WTC11 (cell line): ENCODE measurements around the gene COBL. TPM values are rescaled to one million over a fixed set of nuclear protein-coding genes. Genes with fewer than 3 reads are reported as not detected.

Source experiments
- ATAC-seq: fragments of 200-7000 bp; cut with Tn5 transposase; 2 replicates; pipeline ENCODE4 v1.10.0; 2021; ENCODE audit warnings: mild to moderate bottlenecking, moderate library complexity
- CTCF ChIA-PET: fragments of 300-600 bp; sonication (Branson Sonifier 250); formaldehyde crosslinking; loops from one replicate; lab custom pipeline; 2021; ENCODE audit warnings: antibody characterized with exemption; lab: Charles Lee
- POLR2A ChIA-PET: fragments of 350-600 bp; sonication (Branson Sonifier 250); formaldehyde crosslinking; loops from one replicate; lab custom pipeline; 2021; ENCODE audit warnings: antibody characterized with exemption; lab: Charles Lee
- DNase-seq: peaks from one replicate; pipeline ENCODE4 v3.0.0; 2021; ENCODE audit warnings: low spot score
- H3K27ac Mint-ChIP-seq: 2 replicates; pipeline ENCODE4 v1.8.0; 2021; ENCODE audit warnings: mixed read lengths
- H3K27me3 Mint-ChIP-seq: 2 replicates; pipeline ENCODE4 v1.8.0; 2021; ENCODE audit warnings: low read depth, mild to moderate bottlenecking, moderate library complexity, mixed read lengths
- H3K36me3 Mint-ChIP-seq: 2 replicates; pipeline ENCODE4 v1.8.0; 2021; ENCODE audit warnings: mixed read lengths
- H3K4me1 Mint-ChIP-seq: 2 replicates; pipeline ENCODE4 v1.8.0; 2022; ENCODE audit warnings: mixed read lengths
- H3K4me3 Mint-ChIP-seq: 2 replicates; pipeline ENCODE4 v1.8.0; 2021; ENCODE audit warnings: mild to moderate bottlenecking, moderate library complexity, mixed read lengths
- H3K9me3 Mint-ChIP-seq: 2 replicates; pipeline ENCODE4 v1.8.0; 2021; ENCODE audit warnings: mixed read lengths
- AFF4 ChIP-seq: sonication (generic); formaldehyde crosslinking; IDR thresholded peaks from 2 replicates; pipeline ENCODE4 v1.8.1; 2023; ENCODE audit warnings: mild to moderate bottlenecking, missing genetic modification reagents, borderline replicate concordance
- ATF2 ChIP-seq: sonication (generic); formaldehyde crosslinking; IDR thresholded peaks from 2 replicates; pipeline ENCODE4 v1.8.1; 2022; ENCODE audit warnings: low read depth, missing genetic modification reagents, borderline replicate concordance
- CTCF ChIP-seq: fragments of 200-600 bp; IDR thresholded peaks from 2 replicates; pipeline ENCODE4 v1.8.0; 2022; ENCODE audit warnings: antibody characterized with exemption
- E2F5 ChIP-seq: sonication (generic); formaldehyde crosslinking; IDR thresholded peaks from 2 replicates; pipeline ENCODE4 v1.8.1; 2022; ENCODE audit warnings: mild to moderate bottlenecking, moderate library complexity, missing genetic modification reagents
- ELF4 ChIP-seq: sonication (generic); formaldehyde crosslinking; IDR thresholded peaks from 2 replicates; pipeline ENCODE4 v1.8.1; 2022; ENCODE audit warnings: low read depth, mild to moderate bottlenecking, moderate library complexity, missing genetic modification reagents
- EMX1 ChIP-seq: fragments of 250-450 bp; sonication (Bioruptor Pico); IDR thresholded peaks from 2 replicates; pipeline ENCODE4 v1.8.0; 2021; ENCODE audit warnings: mild to moderate bottlenecking
- ETV6 ChIP-seq: sonication (generic); formaldehyde crosslinking; IDR thresholded peaks from 2 replicates; pipeline ENCODE4 v1.8.1; 2022; ENCODE audit warnings: mild to moderate bottlenecking, missing genetic modification reagents
- HMGA2 ChIP-seq: fragments of 250-450 bp; sonication (Bioruptor Pico); IDR thresholded peaks from 2 replicates; pipeline ENCODE4 v1.4.0; 2021; ENCODE audit warnings: mild to moderate bottlenecking, moderate library complexity
- HMGXB4 ChIP-seq: sonication (generic); formaldehyde crosslinking; IDR thresholded peaks from 2 replicates; pipeline ENCODE4 v1.8.1; 2023; ENCODE audit warnings: mild to moderate bottlenecking, moderate library complexity, missing genetic modification reagents
- KAT7 ChIP-seq: sonication (generic); formaldehyde crosslinking; IDR thresholded peaks from 2 replicates; pipeline ENCODE4 v1.8.1; 2023; ENCODE audit warnings: missing genetic modification reagents, mild to moderate bottlenecking, borderline replicate concordance
- NR2C2 ChIP-seq: sonication (generic); formaldehyde crosslinking; IDR thresholded peaks from 2 replicates; pipeline ENCODE4 v1.8.0; 2022; ENCODE audit warnings: mild to moderate bottlenecking, missing genetic modification reagents
- SOX15 ChIP-seq: fragments of 250-450 bp; sonication (Bioruptor Pico); IDR thresholded peaks from 2 replicates; pipeline ENCODE4 v1.9.0; 2021; ENCODE audit warnings: mild to moderate bottlenecking
- STAT6 ChIP-seq: sonication (generic); formaldehyde crosslinking; conservative IDR thresholded peaks from 2 replicates; pipeline ENCODE4 v1.8.1; 2023; ENCODE audit warnings: mild to moderate bottlenecking, low read depth, missing genetic modification reagents, moderate library complexity
- TEAD4 ChIP-seq: sonication (generic); formaldehyde crosslinking; IDR thresholded peaks from 2 replicates; pipeline ENCODE4 v1.8.0; 2022; ENCODE audit warnings: mild to moderate bottlenecking, missing genetic modification reagents
- ZNF138 ChIP-seq: sonication (generic); formaldehyde crosslinking; conservative IDR thresholded peaks from 2 replicates; pipeline ENCODE4 v1.8.1; 2022; ENCODE audit warnings: mild to moderate bottlenecking, moderate library complexity, missing genetic modification reagents
- ZNF232 ChIP-seq: sonication (generic); formaldehyde crosslinking; IDR thresholded peaks from 2 replicates; pipeline ENCODE4 v1.8.0; 2022; ENCODE audit warnings: mild to moderate bottlenecking, missing genetic modification reagents
- ZNF425 ChIP-seq: fragments of 250-450 bp; sonication (Bioruptor Pico); conservative IDR thresholded peaks from 2 replicates; pipeline ENCODE4 v1.9.0; 2021; ENCODE audit warnings: mild to moderate bottlenecking
- ZNF532 ChIP-seq: fragments of 250-450 bp; sonication (Bioruptor Pico); IDR thresholded peaks from 2 replicates; pipeline ENCODE4 v1.9.0; 2021; ENCODE audit warnings: mild to moderate bottlenecking, borderline replicate concordance
- total RNA-seq: library from RNA; stranded (reverse); gene quantifications from 3 replicates; pipeline ENCODE4 v1.2.3, GENCODE V29; 2021

Gene COBL
- total RNA-seq, 1 experiment from 2014 or later: 36.5 TPM

GRCh38 chr7:51220226-51220625 lies 96.4 kb downstream of the COBL start:
- H3K4me1 Mint-ChIP-seq: peaks cover 48% of the 10 kb centered on the region
- CTCF ChIA-PET: no interaction called here
- POLR2A ChIA-PET: no interaction called here
- no peak overlapping the region; the same call in 1 of the 2 replicates for H3K27ac Mint-ChIP-seq
- no peaks in the 10 kb centered on the region for H3K27me3 Mint-ChIP-seq
- no peak for ATAC-seq
- DNase-seq: no peak
- H3K36me3 Mint-ChIP-seq: no peaks in the 10 kb centered on the region; the same call in 1 of the 2 replicates
- H3K4me3 Mint-ChIP-seq: no peak overlapping the region
- no peaks in the 10 kb centered on the region for H3K9me3 Mint-ChIP-seq
- TF ChIP-seq CTCF (no peak), HMGXB4 (no peak), TEAD4 (CRISPR knock-in tag) (no peak), E2F5 (CRISPR knock-in tag) (no peak), KAT7 (CRISPR knock-in tag) (no peak), ZNF138 (no peak), ZNF425 (no peak), STAT6 (no peak), AFF4 (CRISPR knock-in tag) (no peak), ETV6 (CRISPR knock-in tag) (no peak), ELF4 (CRISPR knock-in tag) (no peak), ZNF532 (CRISPR knock-in tag) (no peak), SOX15 (CRISPR knock-in tag) (no peak), ZNF232 (CRISPR knock-in tag) (no peak), HMGA2 (no peak), EMX1 (CRISPR knock-in tag) (no peak), NR2C2 (no peak), ATF2 (CRISPR knock-in tag) (no peak)
